ENCODE measurements around the gene CLDN19. TPM values are rescaled to one million over a fixed set of nuclear protein-coding genes. Genes with fewer than 3 reads are reported as not detected.

CLDN19 gene
- polyA plus RNA-seq, 2 of the 4 experiments (the other 2 are of a cell fraction), result 0.03 TPM; not detected in 1

- no peak for TF ChIP-seq BCL3 (IDR thresholded peaks at IDR 0.05)
- TF ChIP-seq KDM1A (IDR thresholded peaks at IDR 0.05; ENCODE audit: low read depth), result no peak
- TF ChIP-seq REST (IDR thresholded peaks at IDR 0.05), result no peak
Observed at GRCh38 chr1:42786097-42786496, 46.1 kb upstream of the CLDN19 start (continued).

- Histone ChIP-seq H3K4me2 (no peak within 1 kb of the TSS), H3K4me3 (no peak within 1 kb of the TSS), H3K27ac (no peak within 1 kb of the TSS), H3K4me1 (no peaks in the 10 kb centered on the region), H3K9me3 (no peaks in the 10 kb centered on the region)
- no peak for DNase-seq (ENCODE audit: low read depth in 1 of 2, low spot score in 1 of 2)
- CTCF ChIA-PET, result interaction anchor here (1.3 kb wide), 1 partner anchor 289 kb away, joined by 3 read pairs; no protein-coding TSS in a partner anchor
- no peak for FAIRE-seq
- WGBS (ENCODE audit: missing lambda C conversion rate), result 92% methylated on average over 25 of the region's 54 CpGs
- TF ChIP-seq TP53 (CRISPR knock-in tag; IDR thresholded peaks at IDR 0.05), result no peak
- TF ChIP-seq RAD21 (conservative IDR thresholded peaks at IDR 0.05 in 1 of 2, IDR thresholded peaks at IDR 0.05 in 1 of 2), result no peak
- TF ChIP-seq ELK1 (IDR thresholded peaks at IDR 0.05; ENCODE audit: low read depth, low read length), result no peak
- no peak for TF ChIP-seq USF2 (IDR thresholded peaks at IDR 0.05)
- no peak for TF ChIP-seq ZC3H11A (IDR thresholded peaks at IDR 0.05)
- POLR2A ChIA-PET, result no interaction called here
- no peak for ATAC-seq
Observed at GRCh38 chr1:42784946-42785693, 45.1 kb upstream of the CLDN19 start, which contains the start of gene TMEM269. Gene TMEM269, plus strand, starts transcription at chr1:42784991. Its CDS starts 4,903 bp downstream, at chr1:42789894.

GRCh38 chr1:42784547-42784945, 44.5 kb upstream of the CLDN19 start:
- no peak overlapping the region for H3K4me2 ChIP-seq
- POLR2A ChIA-PET, result no interaction called here
- WGBS (ENCODE audit: missing lambda C conversion rate), result 100% methylated on average over 4 of the region's 18 CpGs
- ATAC-seq (no peak), FAIRE-seq (no peak), DNase-seq (ENCODE audit: low read depth in 1 of 2, low spot score in 1 of 2) (no peak)
- no peak for TF ChIP-seq ESRRA (IDR thresholded peaks at IDR 0.05; ENCODE audit: borderline replicate concordance, low read length)
- no peak for TF ChIP-seq TFCP2L1 (CRISPR knock-in tag; IDR thresholded peaks at IDR 0.05)
- no peak for TF ChIP-seq EHF (CRISPR knock-in tag; IDR thresholded peaks at IDR 0.05)
- no peak for TF ChIP-seq E2F6 (IDR thresholded peaks at IDR 0.05; ENCODE audit: borderline replicate concordance, low read depth)
- TF ChIP-seq CEBPB (IDR thresholded peaks at IDR 0.05), result no peak
- no peak for TF ChIP-seq USF2 (IDR thresholded peaks at IDR 0.05)
- TF ChIP-seq SMC3 (IDR thresholded peaks at IDR 0.05), result no peak
- no peaks in the 10 kb centered on the region for H3K9me3 ChIP-seq
- no peak overlapping the region for H3K4me3 ChIP-seq
- H3K4me1 ChIP-seq, result no peaks in the 10 kb centered on the region
- H3K27ac ChIP-seq, result no peak overlapping the region
- CTCF ChIA-PET, result interaction anchor here (1.3 kb wide), 1 partner anchor 289 kb away, joined by 3 read pairs; no protein-coding TSS in a partner anchor

Measured in A549 (cell line).